ENCODE results near the gene IFT25.
"Not testable (repeated sequence)": the region's sequence is repeated elsewhere in the genome, so short reads cannot be mapped to it uniquely, and the experiment has no call there.

The IFT25 gene

DNA sequence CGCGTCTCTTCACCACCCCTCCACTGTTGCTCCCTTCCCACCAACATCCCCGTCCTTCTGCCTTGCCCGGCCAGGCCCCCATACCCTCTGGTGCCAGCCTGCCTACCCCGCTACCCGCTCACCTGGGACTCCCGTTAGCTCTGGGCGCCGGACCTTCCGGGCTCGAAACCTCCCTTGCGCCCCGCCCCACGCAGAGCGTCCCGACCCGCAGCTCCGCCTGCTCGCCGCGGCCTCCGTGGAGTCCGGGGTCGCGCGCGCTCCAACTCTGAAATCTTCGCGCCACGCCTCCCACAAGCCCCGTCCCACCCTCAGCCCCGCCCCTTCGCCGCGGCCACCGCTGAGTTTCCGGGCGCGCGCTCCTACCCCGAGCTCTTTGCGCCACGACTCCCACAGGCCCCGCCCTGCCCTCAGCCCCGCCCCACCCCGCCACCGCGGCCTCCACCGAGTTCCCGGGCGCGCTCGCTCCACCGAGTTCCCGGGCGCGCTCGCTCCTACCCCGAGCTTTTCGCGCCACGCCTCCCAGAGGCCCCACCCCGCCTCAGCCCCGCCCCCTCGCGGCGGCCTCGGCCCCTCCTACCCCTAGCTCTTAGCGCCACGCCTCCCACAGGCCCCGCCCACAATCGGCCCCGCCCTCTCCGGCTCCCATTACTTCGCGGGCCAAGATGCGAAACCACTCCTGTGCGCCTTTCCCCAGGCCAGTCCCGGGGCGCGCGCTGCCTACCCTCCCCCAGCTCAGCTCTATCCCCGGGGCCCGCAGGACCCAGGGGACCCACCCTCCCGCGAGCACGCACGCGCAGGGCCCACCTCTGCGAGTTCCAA is at the start of gene IFT25:
IFT25 (minus strand) TSS at position 267 of the 819 bp plus-strand sequence. CDS start 5,617 bp downstream, outside the sequence.
- peak; percentile 95 for DNase-seq

DNA sequence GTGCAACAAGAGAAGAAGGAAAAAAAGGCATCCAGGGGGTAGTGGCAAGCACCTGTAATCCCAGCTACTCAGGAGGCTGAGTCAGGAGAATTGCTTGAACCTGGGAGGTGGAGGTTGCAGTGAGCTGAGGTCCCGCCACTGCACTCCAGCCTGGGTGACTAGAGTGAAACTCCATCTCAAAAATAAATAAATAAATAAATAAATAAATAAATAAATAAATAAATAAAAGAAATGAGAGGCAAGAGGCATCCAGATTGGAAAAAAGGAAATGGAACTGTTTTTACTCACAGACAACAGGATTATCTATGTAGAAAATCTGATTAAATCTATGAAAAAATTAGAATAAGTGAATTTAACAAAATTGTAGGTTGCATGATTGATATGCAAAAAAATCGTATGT is 49.0 kb upstream of the IFT25 start:
- DNase-seq = not testable (repeated sequence)

DNA sequence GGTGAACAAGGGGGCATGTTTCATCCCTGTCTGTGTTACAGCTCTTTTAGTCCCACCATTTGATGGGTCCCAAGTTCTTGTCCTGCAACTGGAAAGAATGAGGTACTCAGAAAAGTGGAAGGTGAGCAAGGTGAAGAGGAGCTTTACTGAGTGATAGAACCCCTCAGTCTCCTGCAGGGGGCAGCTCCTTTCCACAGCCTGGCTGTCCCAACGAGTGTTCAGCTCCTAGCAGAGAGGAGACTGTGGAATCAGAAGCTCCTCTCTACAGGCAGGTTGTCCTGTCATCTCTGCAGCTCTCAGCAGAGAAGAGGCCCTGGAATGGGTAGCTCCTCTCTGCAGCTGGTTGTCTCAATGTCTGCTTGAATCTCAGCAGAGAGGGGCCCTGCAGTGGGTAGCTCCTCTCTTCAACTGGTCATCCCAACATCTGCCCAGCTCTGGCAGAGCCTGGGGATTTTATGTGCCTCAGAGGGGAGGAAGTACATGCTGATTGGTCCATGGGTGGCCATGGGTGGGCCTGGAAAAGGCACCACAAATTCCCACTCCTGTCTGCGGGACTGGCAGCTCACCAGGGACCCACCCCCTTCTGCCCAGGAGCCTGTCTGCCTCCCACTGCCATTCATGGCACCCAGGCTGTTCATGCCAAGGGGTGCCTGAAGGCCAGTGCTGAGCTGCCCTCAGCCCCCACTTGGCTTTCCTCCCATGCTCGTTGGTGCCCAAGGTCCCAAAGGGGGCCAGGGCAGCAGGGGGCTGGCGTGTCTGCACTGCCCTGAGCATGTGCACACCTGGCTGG is 46.8 kb upstream of the IFT25 start:
- no peak for DNase-seq

DNA sequence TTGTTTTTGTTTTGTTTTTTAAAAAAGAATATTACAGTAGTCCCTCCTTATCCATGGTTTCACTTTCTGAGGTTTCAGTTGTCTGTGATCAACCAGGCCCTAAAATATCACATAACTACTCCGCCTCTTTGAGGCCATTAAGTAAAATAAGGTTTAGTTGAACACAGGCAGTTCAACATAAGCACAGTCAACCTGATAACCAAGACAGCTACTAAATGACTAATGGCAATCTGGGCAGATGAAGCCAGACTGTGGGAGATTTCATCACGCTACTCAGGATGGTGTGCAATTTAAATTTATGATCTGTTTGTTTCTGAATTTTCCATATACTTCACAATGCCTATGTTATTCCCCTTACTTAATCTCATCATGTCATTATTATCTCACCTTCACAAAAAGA is 42.4 kb upstream of the IFT25 start:
- DNase-seq = no peak

DNA sequence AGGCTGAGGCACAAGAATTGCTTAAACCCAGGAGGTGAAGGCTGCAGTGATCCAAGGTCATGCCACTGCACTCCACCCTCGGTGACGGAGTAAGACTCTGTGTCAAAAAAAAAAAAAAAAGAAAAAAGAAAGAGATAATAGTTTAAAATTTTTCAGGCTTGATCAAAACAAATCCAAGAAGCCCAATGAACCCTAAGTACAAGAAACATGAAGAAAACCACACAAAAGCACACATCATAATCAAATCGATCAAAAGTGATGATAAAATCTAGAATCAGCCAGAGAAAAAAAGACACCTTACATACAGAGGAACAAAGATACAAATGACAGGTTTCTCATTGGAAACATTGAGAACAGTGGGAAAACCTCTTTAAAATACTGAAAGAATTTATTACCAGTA is 41.0 kb upstream of the IFT25 start:
- no peak for DNase-seq

DNA sequence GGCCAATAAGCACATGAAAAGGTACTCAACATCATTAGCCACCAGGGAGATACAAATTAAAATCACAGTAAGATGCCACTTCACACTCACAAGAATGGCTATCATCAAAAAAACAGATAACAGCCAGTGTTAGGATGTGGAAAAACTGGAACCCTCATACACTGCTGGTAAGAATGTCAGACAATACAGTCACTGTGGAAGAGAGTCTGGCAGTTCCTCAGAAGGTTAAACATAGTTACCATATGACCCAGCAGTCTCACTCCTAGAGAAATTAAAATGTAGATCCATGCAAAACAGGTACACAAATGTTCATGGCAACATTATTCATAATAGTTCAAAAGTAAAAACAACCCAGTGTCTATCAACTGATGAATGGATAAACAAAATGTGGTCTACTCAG is 39.2 kb upstream of the IFT25 start:
- no peak for DNase-seq

DNA sequence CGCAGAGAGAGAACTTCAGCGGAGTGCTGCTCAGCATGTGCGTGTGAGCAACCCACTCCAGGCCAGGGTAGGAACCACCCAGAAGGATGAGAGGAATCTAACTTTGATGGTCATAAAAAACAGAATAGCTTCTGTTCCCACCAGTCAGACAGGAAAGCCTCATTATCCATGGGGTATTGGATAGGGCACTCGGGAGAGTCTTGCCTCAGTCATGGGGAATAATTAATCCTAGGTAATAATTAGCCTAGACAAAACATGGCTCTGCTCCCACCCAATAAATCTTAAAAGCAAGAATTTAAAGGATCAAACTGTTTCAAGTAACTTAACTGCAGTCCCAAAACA is 37.2 kb upstream of the IFT25 start:
- no peak for DNase-seq

DNA sequence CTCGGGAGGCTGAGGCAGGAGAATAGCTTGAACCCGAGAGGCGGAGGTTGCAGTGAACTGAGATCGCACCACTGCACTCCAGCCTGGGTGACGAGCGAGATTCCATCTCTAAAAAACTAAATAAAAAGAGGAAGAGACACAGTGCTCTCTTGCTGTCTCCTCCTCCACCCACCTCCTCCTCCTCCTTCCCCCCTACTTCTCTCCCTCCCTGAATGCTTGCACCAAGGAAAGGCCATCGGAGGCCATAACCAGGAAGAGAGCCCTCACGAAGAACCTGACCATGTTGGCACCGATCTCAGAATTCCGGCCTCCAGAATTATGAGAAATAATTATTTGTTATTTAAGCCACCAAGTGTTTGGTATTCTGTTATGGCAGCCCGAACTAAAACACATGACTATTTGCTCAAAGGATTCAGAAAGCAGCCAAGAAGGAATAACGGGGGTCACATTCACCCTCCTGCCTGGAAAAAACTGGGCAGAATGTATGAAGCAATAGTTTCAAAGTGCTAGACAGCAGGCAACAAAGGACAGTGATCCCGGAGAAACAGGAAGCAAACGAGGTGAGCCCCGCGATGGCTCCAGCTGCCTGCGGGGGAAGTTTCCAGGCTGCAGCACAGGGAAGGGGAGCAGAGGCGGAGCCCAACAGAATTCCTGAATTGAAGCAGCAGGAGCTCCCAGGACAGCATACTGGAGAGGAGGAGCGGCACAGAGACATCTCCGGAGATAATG is 36.7 kb upstream of the IFT25 start:
- DNase-seq = peak; percentile 73

DNA sequence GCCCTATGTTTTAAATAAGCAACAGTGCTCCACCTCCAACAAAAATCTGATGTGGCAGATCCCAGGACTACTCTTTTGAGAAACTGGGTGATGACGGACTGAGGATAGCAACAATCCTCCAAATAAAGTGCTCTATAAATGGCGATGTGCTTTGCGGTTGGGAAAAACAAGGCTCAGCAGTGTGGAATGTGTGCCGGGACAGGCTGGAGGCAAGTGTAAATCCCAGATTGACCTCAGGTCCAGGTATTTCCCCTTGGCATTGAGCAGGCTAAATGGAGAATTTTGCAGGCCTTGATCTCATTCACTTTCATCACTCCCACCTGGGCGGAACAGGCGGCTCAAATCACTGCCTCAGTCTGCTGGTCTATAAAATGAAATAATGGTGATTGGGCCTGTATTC is 35.7 kb upstream of the IFT25 start:
- DNase-seq = no peak

DNA sequence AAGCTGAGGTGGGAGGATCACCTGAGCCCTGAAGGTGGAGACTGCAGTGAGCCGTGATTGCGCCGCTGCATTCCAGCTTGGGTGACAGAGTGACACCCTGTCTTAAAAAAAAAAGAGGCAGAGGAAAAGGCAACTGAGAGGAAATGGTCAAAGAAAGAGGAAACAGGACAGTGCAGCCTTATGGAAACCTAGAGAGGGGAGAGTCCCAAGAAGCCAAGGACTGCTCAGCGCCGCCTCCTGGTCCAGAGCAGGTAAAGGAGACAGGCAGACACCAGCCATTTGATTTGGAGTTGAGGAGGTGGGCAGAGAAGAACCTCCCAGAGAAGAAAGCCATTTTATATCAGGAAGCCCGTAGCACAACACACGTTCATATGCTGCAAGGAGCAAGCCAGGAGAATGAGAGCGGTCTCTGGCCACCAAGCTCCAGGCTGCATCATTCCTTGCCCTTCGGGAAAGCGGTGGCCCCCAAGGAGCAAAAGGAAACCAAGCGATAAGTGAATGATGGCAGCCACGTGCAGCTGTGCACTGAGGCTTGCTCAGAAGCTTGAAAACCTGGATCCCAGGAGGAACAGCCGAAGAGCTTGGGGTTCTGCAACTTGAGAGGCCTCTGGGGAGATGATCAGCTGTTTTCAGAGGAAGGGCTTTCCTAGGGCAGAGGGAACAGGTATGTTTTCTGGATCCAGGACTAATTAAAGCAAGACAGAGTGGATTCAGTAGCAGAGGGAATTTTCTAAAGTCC is 34.4 kb upstream of the IFT25 start:
- DNase-seq = peak; percentile 44

DNA sequence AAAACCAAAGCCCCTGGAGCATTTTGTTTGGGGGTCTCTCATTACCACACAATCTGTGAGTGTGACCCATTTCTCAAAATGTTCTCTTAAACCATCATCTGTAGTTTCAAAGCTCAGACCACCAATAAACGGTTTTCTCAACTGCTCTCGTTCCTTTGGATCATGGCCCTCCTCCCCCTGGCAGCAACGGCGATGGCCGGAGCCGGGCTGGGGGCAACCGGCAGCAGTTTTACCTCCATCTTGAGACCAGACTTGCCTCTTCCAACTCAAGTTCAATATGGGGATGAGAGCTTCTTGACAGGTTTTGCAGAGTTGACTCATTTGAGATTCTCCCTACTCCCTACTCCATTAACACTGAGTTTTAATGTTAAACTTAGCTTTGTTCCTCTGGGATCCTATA is 30.4 kb upstream of the IFT25 start:
- DNase-seq = no peak

DNA sequence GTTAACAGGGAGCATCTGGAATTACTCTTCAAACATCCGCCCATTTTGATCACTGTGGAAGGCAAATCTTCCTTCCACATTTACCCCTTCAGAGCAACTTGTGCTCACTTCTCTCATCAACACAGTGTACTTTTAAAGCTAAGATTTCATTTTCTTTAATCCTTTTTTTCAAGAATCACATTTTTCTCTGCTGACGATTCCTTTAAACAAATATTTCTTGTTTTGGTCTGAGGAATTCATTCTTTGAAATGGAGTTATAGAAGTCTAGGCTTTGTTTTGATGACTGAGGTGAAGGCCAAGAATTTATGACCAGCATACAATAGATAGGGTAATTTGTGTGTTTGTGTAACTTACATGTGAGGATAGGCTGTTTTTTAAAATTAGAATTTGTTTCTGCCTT is 26.2 kb upstream of the IFT25 start:
- DNase-seq = no peak

DNA sequence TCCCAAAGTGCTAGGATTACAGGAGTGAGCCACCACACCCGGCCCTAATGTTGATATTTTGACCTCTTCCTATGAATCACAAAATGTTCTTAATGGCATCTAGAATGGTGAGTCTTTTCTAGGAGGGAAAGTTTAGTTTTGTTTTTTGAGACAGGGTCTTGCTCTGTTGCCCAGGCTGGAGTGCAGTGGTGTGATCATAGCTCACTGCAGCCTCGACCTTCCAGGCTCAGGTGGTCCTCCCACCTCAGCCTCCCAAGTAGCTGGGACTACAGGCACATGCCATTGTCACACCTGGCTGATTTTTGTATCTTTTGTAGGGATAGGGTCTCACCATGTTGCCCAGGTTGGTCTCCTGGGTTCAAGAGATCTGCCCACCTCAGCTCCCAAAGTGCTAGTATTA is 23.8 kb upstream of the IFT25 start:
- DNase-seq = not testable (repeated sequence)

DNA sequence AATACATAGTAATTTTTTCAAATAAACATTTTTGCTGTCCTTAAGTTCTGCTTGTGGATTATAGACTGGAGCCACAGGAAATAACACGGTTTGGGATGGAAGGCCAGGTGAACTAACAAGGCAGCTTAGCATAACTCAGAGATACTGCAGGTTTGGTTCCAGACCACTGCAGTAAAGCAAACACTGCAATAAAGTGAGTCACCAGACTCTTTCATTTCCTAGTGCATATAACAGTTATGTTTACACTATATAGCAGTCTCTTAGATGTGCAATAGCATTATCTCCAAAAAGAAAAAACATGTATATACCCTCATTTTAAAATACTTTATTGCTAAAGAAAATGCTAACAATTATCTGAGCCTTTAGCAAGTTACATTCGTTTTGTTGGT is 22.6 kb upstream of the IFT25 start:
- peak; percentile 49 for DNase-seq

DNA sequence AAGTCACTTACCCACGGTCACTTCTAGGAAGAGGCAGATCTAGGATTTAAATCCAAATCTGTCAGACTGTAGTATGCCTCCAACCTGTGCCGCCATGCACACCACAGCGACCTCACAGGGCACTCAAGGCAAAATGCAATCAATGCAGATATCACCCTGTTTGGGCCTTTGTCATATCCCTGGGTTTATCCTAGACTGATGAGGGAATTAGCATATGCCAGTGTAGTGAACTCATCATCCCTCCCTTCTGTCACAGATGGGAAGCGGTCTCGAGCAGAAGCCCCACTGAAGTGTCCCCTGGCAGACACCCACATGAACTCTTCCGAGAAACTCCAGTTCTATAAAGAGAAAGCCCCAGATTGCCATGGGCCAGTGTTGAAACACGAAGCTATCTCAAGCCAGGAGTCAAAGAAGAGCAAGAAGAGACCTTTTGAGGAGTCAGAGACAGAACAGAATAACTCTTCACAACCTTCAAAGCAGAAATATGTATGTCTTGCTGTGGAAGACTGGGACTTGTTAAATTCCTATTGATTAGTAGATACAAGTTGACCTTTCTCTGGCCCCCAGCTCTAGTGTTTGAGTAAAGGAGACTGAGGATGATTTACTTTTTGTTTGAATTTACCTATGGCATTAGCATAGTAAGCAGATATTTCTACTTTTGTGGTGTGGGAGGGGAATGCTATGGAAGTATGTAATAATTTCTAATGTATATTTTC is 22.1 kb upstream of the IFT25 start:
- no peak for DNase-seq

DNA sequence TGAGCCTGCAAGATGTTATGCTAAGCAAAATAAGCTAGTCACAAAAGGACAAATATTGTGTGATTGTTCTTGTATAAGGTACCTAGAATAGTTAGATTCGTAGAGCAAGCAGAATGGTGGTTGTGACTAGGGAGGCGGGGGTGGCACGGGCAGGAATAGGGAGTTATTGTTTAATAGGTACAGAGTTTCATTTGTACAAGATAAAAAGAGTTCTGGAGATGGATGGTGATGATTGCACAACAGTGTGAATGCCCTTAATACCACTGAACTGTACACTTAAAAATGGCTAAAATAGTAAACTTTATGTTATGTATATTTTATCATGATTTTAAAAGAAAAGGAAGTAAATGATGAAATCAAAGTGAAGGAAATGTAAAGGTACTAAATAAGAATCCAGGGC is 21.3 kb upstream of the IFT25 start:
- no peak for DNase-seq

DNA sequence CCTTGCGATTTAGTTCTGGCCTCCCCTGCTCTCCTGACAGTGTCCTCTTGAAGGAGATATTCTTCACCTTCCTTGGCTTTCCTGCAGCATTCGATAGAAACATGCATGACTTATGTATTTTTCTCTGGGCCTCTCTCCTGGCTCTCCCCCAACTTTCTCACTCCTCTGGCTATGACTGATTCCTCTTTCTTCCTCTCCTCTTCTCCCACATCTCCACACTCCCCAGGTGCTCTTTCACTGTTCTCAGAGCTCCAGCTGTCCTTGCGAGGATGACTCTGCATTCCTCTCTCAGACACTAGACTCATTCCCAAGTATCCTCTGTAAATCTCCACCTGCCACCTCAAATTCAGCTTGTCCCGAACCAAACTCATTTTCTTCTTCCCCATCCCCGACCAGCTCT is 18.6 kb upstream of the IFT25 start:
- no peak for DNase-seq

DNA sequence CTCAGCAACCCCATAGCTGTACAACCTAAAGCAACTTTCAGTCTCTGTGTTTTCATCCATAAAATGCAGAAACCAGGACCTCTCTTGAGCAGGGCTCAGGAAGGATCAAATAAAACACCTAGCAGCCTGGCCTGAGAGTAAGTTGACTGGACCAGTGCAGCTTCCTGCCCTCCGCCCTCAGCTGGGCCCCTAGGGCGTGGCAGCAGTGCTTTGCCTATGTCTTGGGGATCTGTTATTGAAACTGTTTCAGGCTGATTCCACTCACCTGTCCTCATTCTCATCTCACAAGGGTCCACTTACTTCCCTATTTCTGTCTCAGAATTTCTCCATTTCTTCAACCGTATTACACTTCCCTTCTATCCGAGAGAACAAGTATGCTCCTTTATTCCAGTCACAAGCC is 18.0 kb upstream of the IFT25 start:
- no peak for DNase-seq

DNA sequence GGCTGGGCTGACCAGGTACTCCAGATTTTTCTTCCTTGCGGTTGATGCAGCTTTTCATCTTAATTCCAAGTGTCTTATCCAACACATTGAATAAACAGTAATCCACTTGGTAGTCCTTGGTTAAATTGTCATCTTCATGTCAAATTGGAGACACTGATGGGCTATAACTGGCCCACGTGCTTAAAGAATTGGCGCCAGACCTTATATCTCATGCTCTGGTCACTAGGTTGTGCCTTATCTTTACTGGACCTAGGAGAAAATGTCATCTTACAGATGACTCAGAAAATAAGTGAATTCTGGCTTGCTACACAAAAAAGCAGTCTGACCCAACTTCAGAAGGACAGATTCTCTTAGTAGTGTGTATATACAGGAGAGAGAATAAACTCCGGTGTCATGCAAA is 16.9 kb upstream of the IFT25 start:
- DNase-seq = no peak

DNA sequence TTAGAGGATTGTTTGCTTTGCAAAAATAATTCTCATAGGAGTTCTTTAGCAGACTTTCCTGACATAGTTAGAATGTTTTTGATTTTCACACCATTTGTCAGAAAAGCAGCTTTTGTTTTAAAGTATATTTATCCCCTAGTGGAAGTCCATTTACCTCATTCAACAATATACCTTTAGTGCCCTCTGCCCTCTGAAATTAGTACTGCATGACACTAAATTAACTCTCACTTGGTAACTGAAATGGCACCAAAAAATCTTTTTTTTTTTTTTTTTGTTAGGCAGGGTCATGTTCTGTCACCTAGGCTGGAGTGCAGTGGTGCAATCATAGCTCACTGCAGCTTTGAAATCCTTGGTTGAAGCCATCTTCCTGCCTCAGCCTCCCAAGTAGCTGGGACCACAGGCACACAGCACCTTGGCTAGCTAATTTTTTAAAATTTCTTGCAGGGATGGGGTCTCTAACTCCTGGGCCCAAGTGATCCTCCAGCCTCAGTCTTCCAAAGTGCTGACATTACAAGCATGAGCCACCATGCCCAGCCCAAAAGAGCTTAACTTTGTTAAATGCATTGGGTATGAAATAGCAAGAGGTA is 14.3 kb upstream of the IFT25 start:
- peak; percentile 27 for DNase-seq

DNA sequence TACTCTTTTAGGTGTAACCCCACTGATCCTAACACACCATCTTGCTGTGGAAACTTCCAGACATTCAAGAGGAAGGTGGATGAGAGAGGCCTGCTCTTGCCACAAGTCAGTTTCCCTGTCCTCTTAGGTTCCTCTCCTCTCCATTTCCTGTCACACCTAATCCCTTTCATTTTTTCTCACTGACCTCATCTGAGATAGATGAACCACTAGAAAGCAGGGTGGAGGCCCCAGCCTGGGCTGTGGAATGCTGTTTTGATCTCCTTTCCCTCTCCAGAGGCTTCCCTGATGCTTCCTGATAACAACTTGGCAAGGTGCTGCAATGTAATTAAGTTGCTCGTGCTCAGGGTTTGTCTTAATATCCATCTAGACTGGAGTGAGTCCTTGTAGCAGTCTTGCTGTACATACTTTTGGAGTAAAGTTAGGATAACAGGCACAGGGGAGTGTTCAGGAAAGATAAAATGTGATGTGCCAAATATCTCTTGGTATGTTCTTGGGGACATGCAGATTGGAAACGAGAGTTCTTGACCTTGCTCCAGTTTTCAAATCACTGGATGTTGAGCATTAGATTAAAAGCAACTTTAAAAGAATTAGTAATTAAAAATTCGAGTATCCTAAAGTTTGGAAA is 11.8 kb upstream of the IFT25 start:
- peak; percentile 83 for DNase-seq
